KBM-7 (cell line): ENCODE results near the gene PDXK.

ENCODE experiments used
- DNase-seq: peaks from one replicate; pipeline ENCODE4 v3.0.0-alpha.2; 2015
- in situ Hi-C: fragments of 300-500 bp; cut with MboI; formaldehyde crosslinking; loops from 2 replicates; pipeline ENCODE4 v1.14.3; 2020; ENCODE audit warnings: low sequenced_read_pairs, low pct_unique_long_range_greater_than_20kb, mixed read lengths

PDXK gene

GRCh38 chr21:43790010-43790524 is 71.1 kb downstream of the PDXK start:
- in situ Hi-C loops, result no loop called here
- no peak for DNase-seq

- DNase-seq, result no peak
- in situ Hi-C loops, result no loop called here
Observed at GRCh38 chr21:43792406-43792805, 73.5 kb downstream of the PDXK start.

- in situ Hi-C loops, result no loop called here
- DNase-seq, result no peak
Observed at GRCh38 chr21:43793243-43793642, 74.3 kb downstream of the PDXK start.

- in situ Hi-C loops, result no loop called here
Observed at GRCh38 chr21:43794311-43794710, 75.4 kb downstream of the PDXK start.

GRCh38 chr21:43794857-43795256 is 75.9 kb downstream of the PDXK start:
- DNase-seq, result no peak
- in situ Hi-C loops, result no loop called here

More at GRCh38 chr21:43794311-43794710, 75.4 kb downstream of the PDXK start:
- no peak for DNase-seq

- DNase-seq, result no peak
- in situ Hi-C loops, result no loop called here
Observed at GRCh38 chr21:43797415-43797814, 78.5 kb downstream of the PDXK start.

GRCh38 chr21:43797925-43798715 is 79.2 kb downstream of the PDXK start:
- in situ Hi-C loops, result no loop called here
- DNase-seq, result no peak

- in situ Hi-C loops, result no loop called here
- DNase-seq, result no peak
Observed at GRCh38 chr21:43799301-43799840, 80.4 kb downstream of the PDXK start.

GRCh38 chr21:43800124-43800523 is 81.2 kb downstream of the PDXK start:
- in situ Hi-C loops, result loop anchor here (25.0 kb wide), 2 partner anchors 137 to 537 kb away; partner anchors contain the start of gene CFAP410
- no peak for DNase-seq

- in situ Hi-C loops, result loop anchor here (25.0 kb wide), 2 partner anchors 137 to 537 kb away; partner anchors contain the start of gene CFAP410
- DNase-seq, result no peak
Observed at GRCh38 chr21:43800566-43800965, 81.6 kb downstream of the PDXK start.

- in situ Hi-C loops, result loop anchor here (25.0 kb wide), 2 partner anchors 136 to 536 kb away; partner anchors contain the start of gene CFAP410
- no peak for DNase-seq
Observed at GRCh38 chr21:43801006-43801783, 82.3 kb downstream of the PDXK start.

GRCh38 chr21:43802713-43803313 is 83.9 kb downstream of the PDXK start:
- in situ Hi-C loops, result loop anchor here (25.0 kb wide), 2 partner anchors 134 to 534 kb away; partner anchors contain the start of gene CFAP410
- DNase-seq, result no peak

GRCh38 chr21:43803558-43804300 is 84.8 kb downstream of the PDXK start:
- no peak for DNase-seq
- in situ Hi-C loops, result loop anchor here (25.0 kb wide), 2 partner anchors 134 to 534 kb away; partner anchors contain the start of gene CFAP410

GRCh38 chr21:43805275-43805800 is 86.4 kb downstream of the PDXK start:
- in situ Hi-C loops, result loop anchor here (25.0 kb wide), 2 partner anchors 132 to 532 kb away; partner anchors contain the start of gene CFAP410

GRCh38 chr21:43806017-43806710 is 87.2 kb downstream of the PDXK start:
- DNase-seq, result no peak
- in situ Hi-C loops, result loop anchor here (25.0 kb wide), 2 partner anchors 131 to 531 kb away; partner anchors contain the start of gene CFAP410

More at GRCh38 chr21:43805275-43805800, 86.4 kb downstream of the PDXK start:
- no peak for DNase-seq

- in situ Hi-C loops, result loop anchor here (25.0 kb wide), 2 partner anchors 129 to 529 kb away; partner anchors contain the start of gene CFAP410
- DNase-seq, result no peak
Observed at GRCh38 chr21:43808367-43808766, 89.4 kb downstream of the PDXK start.

- in situ Hi-C loops, result loop anchor here (25.0 kb wide), 2 partner anchors 128 to 528 kb away; partner anchors contain the start of gene CFAP410
- DNase-seq, result no peak
Observed at GRCh38 chr21:43808832-43809251, 89.9 kb downstream of the PDXK start.
